Mononuclear cell (primary cell): Measurements from ENCODE around the gene DLGAP1. TPM values are rescaled to one million over a fixed set of nuclear protein-coding genes. Genes with fewer than 3 reads are reported as not detected.

Source experiments
- H3K27me3 ChIP-seq: 2 replicates; pipeline ENCODE4 v1.6.0; 2011; ENCODE audit warnings: low read length, control low read depth; ENCODE audit not compliant: insufficient read depth
- H3K4me1 ChIP-seq: 2 replicates; pipeline ENCODE4 v1.5.1; 2011; ENCODE audit warnings: mild to moderate bottlenecking, low read length, control low read depth; ENCODE audit not compliant: insufficient read depth
- H3K4me3 ChIP-seq: 2 replicates; pipeline ENCODE4 v1.5.1; 2011; ENCODE audit warnings: mild to moderate bottlenecking, low read length, moderate library complexity
- H3K9me3 ChIP-seq: 2 replicates; pipeline ENCODE4 v1.5.1; 2011; ENCODE audit warnings: low read depth, mild to moderate bottlenecking, control low read depth, low read length
- total RNA-seq: library from RNA; depleted of rRNA; stranded (reverse); fragments of >200 nt; gene quantifications from one replicate; pipeline ENCODE4 v1.2.3, GENCODE V29; 2012

Gene DLGAP1
- total RNA-seq, 1 donor: 0.42 TPM

GRCh38 chr18:3983351-3983969 lies 471.6 kb downstream of the DLGAP1 start:
- Histone ChIP-seq H3K27me3 (no peaks in the 10 kb centered on the region), H3K9me3 (peaks cover 6% of the 10 kb centered on the region), H3K4me1 (no peaks in the 10 kb centered on the region), H3K4me3 (no peak overlapping the region)

DNA sequence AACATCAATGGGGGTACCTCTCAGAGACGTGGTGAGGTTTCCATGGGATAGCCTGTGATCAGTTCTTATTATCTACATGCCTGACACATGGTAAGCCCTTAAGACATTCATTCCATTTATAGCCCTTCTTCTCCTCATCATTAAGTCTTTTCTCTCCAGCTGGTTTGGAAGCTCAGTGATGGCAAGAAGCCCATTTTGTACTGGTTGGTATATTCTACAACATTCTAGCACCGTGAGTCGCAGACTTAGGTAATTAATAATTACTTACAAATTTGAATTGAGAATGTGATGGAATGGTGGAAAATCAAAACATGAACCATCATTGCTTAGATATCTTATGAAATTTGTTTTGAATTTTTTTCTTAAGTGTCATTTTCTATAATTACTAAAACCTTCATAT lies 472.6 kb downstream of the DLGAP1 start:
- no peak overlapping the region for H3K4me3 ChIP-seq
- H3K9me3 ChIP-seq: peaks cover 6% of the 10 kb centered on the region
- H3K27me3 ChIP-seq: no peaks in the 10 kb centered on the region
- H3K4me1 ChIP-seq: no peaks in the 10 kb centered on the region

GRCh38 chr18:3979024-3979423 lies 476.1 kb downstream of the DLGAP1 start:
- Histone ChIP-seq H3K9me3 (peaks cover 6% of the 10 kb centered on the region), H3K4me1 (no peaks in the 10 kb centered on the region), H3K4me3 (no peak overlapping the region), H3K27me3 (no peaks in the 10 kb centered on the region)

GRCh38 chr18:3973191-3973850 lies 481.8 kb downstream of the DLGAP1 start:
- Histone ChIP-seq H3K4me1 (no peaks in the 10 kb centered on the region), H3K27me3 (no peaks in the 10 kb centered on the region), H3K4me3 (no peak overlapping the region), H3K9me3 (no peaks in the 10 kb centered on the region)

DNA sequence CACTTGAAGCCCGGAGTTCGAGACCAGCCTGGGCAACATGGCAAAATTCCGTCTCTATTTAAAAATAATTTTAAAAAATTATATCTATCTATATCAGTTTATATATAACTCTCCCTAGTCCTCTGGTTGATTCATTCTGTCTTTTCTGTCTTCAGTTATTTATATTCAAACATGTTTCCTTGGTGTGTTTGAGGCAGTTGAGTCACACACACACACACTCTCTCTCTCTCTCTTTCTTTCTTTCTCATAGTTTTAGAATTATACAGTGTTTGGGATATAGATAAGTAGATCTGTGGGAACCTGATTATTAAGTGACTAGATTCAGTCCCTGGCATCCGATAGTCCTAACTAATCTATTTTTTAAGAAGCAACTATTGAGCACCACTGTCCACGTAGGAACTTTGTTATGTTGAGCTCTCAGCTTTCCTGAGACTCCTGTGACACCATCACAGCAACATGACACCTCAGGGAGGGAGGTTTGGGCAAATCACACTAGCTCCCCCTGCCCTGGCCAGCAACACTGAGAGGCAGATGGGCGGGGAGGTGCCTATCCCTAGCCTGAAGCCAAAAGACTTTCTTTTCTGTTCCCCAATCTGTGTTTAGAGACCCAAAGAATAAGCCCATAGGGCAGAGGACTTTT lies 482.7 kb downstream of the DLGAP1 start:
- Histone ChIP-seq H3K27me3 (no peaks in the 10 kb centered on the region), H3K9me3 (no peaks in the 10 kb centered on the region), H3K4me3 (no peak overlapping the region), H3K4me1 (no peaks in the 10 kb centered on the region)

- Histone ChIP-seq H3K4me3 (no peak overlapping the region), H3K9me3 (no peaks in the 10 kb centered on the region), H3K27me3 (no peaks in the 10 kb centered on the region), H3K4me1 (no peaks in the 10 kb centered on the region)
These were observed 484.2 kb downstream of the DLGAP1 start for GRCh38 chr18:3970929-3971328.

GRCh38 chr18:3967359-3968180 lies 487.5 kb downstream of the DLGAP1 start:
- H3K9me3 ChIP-seq: no peaks in the 10 kb centered on the region
- H3K4me1 ChIP-seq: no peaks in the 10 kb centered on the region
- H3K4me3 ChIP-seq: no peak overlapping the region
- no peaks in the 10 kb centered on the region for H3K27me3 ChIP-seq

DNA sequence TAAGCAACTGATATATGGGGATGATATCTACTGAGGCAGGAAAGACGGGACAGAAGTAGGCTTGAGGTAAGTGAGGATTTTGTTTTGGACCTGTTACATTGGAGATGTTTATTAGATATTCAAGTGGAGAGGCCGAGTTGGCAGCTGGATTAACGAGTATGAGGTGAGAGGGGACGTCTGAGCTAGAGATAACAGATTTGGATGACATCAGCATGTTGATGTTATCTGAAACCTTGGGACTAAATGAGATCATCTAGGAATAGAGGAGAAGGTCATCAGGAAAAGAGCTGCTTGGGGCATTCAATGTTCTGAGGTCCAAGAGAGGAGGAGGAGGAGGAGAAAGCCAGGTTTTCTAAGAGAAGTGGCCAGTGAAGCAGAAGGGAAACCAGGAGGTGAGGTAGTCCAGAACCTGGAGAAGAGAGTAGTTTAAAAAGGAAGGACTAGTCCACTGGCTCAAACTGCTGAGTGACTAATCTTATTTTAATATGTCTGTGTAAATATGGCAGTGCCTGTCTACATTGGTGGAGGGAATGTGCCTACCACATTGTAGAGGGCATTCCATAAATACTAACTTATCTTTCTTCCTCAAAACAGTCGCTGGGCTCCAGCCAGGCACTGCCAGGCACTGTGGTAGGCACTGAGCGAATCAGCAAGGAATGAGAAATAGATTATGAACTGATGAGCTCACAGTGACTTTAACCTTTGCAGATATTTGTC lies 488.3 kb downstream of the DLGAP1 start:
- Histone ChIP-seq H3K27me3 (no peaks in the 10 kb centered on the region), H3K4me3 (no peak overlapping the region), H3K9me3 (no peaks in the 10 kb centered on the region), H3K4me1 (no peaks in the 10 kb centered on the region)

GRCh38 chr18:3966246-3966641 lies 488.9 kb downstream of the DLGAP1 start:
- no peaks in the 10 kb centered on the region for H3K9me3 ChIP-seq
- H3K4me1 ChIP-seq: no peaks in the 10 kb centered on the region
- H3K4me3 ChIP-seq: no peak overlapping the region
- H3K27me3 ChIP-seq: no peaks in the 10 kb centered on the region

GRCh38 chr18:3960977-3961376 lies 494.1 kb downstream of the DLGAP1 start:
- Histone ChIP-seq H3K9me3 (no peaks in the 10 kb centered on the region), H3K4me1 (no peaks in the 10 kb centered on the region), H3K27me3 (no peaks in the 10 kb centered on the region), H3K4me3 (no peak overlapping the region)

GRCh38 chr18:3960142-3960541 lies 495.0 kb downstream of the DLGAP1 start:
- Histone ChIP-seq H3K27me3 (no peaks in the 10 kb centered on the region), H3K4me1 (no peaks in the 10 kb centered on the region), H3K9me3 (no peaks in the 10 kb centered on the region), H3K4me3 (no peak overlapping the region)

DNA sequence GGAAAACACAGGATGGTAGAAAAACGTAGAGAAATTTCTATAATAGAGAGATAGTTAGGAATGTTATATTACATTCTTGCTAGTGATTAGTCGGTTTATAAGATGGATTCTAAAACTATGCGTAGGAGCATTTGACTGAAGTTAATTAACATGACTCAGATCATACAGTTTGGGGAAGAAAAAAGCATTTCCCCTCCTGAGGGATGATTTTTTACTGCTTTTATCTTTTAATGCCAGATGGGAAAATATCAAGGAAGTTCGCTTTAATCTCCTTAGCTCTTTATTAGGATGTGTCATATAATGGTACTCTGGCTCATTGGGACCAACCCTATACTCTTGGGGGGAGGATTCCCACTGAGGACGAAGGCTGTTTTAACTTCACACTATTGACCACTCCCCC lies 503.1 kb downstream of the DLGAP1 start:
- Histone ChIP-seq H3K27me3 (no peaks in the 10 kb centered on the region), H3K4me1 (no peaks in the 10 kb centered on the region), H3K4me3 (no peak overlapping the region), H3K9me3 (no peaks in the 10 kb centered on the region)

DNA sequence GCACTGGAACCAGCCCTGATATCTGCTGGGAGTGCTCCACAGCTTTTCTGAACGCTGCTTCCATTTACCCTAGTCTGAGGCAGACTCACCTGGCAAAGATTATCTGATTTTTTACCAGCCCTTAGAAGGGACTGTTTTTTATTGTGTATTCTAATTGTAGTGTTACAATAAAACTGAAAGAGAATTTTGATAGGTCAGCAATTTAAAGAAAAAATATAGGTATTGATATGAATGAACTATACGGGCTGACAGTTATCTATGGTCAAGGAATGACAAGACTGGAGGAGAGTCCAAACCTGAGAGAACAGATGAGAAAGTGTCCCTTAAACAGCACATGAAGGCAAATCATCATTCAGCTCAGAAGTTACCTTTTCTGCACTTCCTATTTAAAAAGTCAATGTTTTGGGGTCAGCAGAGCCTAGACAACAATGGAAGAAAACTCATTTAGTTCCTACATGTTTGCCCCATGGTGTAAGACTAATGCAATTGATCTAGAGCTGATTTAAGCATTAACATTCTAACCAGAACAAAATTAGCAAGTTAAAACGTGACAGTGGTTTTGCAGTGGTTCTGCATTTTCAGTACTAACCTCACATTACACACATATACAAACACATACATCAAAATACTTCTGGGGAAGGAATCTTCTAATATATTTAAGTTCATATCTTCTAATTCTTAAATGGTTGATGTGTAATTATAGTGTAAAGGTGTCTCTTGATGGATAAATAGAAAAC lies 504.3 kb downstream of the DLGAP1 start:
- Histone ChIP-seq H3K4me3 (no peak overlapping the region), H3K9me3 (no peaks in the 10 kb centered on the region), H3K4me1 (no peaks in the 10 kb centered on the region), H3K27me3 (no peaks in the 10 kb centered on the region)

DNA sequence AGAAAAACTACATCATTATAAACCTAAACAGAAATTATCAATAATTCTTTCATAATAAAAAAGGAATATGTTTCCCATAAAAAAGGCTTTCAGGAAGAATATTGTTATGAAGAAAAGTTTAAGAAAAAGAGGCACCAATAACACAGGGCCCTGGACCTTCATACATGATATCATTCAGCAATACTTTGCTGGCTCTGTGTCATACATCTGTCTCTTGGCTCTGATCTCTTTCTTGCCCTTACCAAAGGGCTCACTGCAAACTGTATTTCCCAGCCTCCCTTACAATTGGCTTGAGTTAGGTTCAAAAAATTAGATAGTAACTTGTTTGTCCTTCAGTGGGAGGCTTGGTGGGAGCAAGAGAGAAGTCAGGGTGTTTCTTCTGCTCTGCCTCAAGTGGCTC lies 506.1 kb downstream of the DLGAP1 start:
- H3K27me3 ChIP-seq: no peaks in the 10 kb centered on the region

More for the DNA sequence above, 506.1 kb downstream of the DLGAP1 start:
- Histone ChIP-seq H3K4me3 (no peak overlapping the region), H3K4me1 (no peaks in the 10 kb centered on the region), H3K9me3 (no peaks in the 10 kb centered on the region)
